K562 (cell line): ENCODE results near the gene PLXNB2. TPM values are rescaled to one million over a fixed set of nuclear protein-coding genes. Genes with fewer than 3 reads are reported as not detected.

Experiments
- ATAC-seq: fragments of 200-7000 bp; cut with Tn5 transposase; 3 replicates; pipeline ENCODE4 v1.9.1; 2020; ENCODE audit warnings: moderate library complexity
- BruUV-seq: library from RNA; stranded (reverse); fragments of 400-500 nt; replicated peaks from 2 replicates; lab custom pipeline; 2021; lab: Mats Ljungman, UMichigan
- CTCF ChIA-PET: fragments of 300-600 bp; formaldehyde crosslinking; extraction: SDS; loops from one replicate; lab custom pipeline; 2021; ENCODE audit warnings: low intra/inter-chr PET ratio; lab: Yijun Ruan, JAX
- POLR2A ChIA-PET: fragments of 300-600, 350-650 bp; sonication (Branson Sonifier 250); formaldehyde crosslinking; extraction: SDS; loops from one replicate; lab custom pipeline; 2021; ENCODE audit warnings: antibody characterized with exemption, inconsistent platforms; lab: Yijun Ruan, JAX
- DNase-seq, 4 experiments: peaks; one replicate each; pipeline versions ENCODE4 v3.0.0 to v3.0.0-alpha.2; 2011 to 2018; ENCODE audit warnings: low spot score in 3 of 4, mixed read lengths in 3 of 4; ENCODE audit errors: extremely low read depth in 1 of 4
- FAIRE-seq: peaks from 2 replicates; lab custom pipeline; 2011; peaks lifted over from hg19 to GRCh38; lab: Jason Lieb, UNC
- H2AFZ ChIP-seq: 2 replicates; pipeline ENCODE4 v1.6.0; 2011; ENCODE audit warnings: low read depth, low read length, control low read depth, inconsistent platforms
- H3K27ac ChIP-seq: fragments of 200-600 bp; 3 replicates; pipeline ENCODE4 v1.8.0; 2011; ENCODE audit warnings: low read depth, mild to moderate bottlenecking, control low read depth, inconsistent platforms, low read length, moderate library complexity, mixed read lengths; ENCODE audit errors: extremely low read depth
- H3K27me3 ChIP-seq, 2 experiments: fragments of 300-600 bp in 1 of 2; 2 replicates in 1 of 2; 3 replicates in 1 of 2; pipeline versions ENCODE4 v1.6.0 to v1.8.0; 2011; ENCODE audit warnings: inconsistent platforms in 2 of 2, low read length in 2 of 2, mild to moderate bottlenecking in 1 of 2, mixed read lengths in 1 of 2, moderate library complexity in 1 of 2; ENCODE audit not compliant: control insufficient read depth in 2 of 2, insufficient read depth in 2 of 2
- H3K36me3 ChIP-seq: fragments of 300-600 bp; 3 replicates; pipeline ENCODE4 v1.8.0; 2011; ENCODE audit warnings: mild to moderate bottlenecking, low read length, inconsistent platforms; ENCODE audit not compliant: control insufficient read depth, insufficient read depth
- H3K4me1 ChIP-seq, 2 experiments: fragments of 200-600 bp in 1 of 2; replicated peaks in 1 of 2; 2 replicates in 1 of 2; 3 replicates in 1 of 2; pipeline versions ENCODE4 v1.5.1 to v1.8.0; 2011; ENCODE audit warnings: inconsistent platforms in 2 of 2, low read length in 2 of 2, mild to moderate bottlenecking in 1 of 2, mixed read lengths in 1 of 2, moderate library complexity in 1 of 2; ENCODE audit not compliant: control insufficient read depth in 2 of 2, insufficient read depth in 2 of 2
- H3K4me2 ChIP-seq: 2 replicates; pipeline ENCODE4 v1.6.1; 2011; ENCODE audit warnings: low read length, control low read depth, inconsistent platforms, mixed read lengths; ENCODE audit not compliant: insufficient read depth
- H3K4me3 ChIP-seq: fragments of 200-600 bp; sonication (generic), shearing (Covaris generic); 2 replicates; pipeline ENCODE4 v1.5.1; 2016; ENCODE audit warnings: control low read depth, inconsistent platforms
- H3K79me2 ChIP-seq: fragments of 200-600 bp; 3 replicates; pipeline ENCODE4 v1.8.0; 2011; ENCODE audit warnings: low read length, inconsistent platforms; ENCODE audit not compliant: control insufficient read depth, insufficient read depth
- H3K9ac ChIP-seq, 2 experiments: 2 replicates each; pipeline versions ENCODE4 v1.6.0 to v1.6.1; 2011; ENCODE audit warnings: low read depth in 2 of 2, low read length in 2 of 2, control low read depth in 1 of 2, inconsistent platforms in 1 of 2, mild to moderate bottlenecking in 1 of 2, mixed read lengths in 1 of 2; ENCODE audit not compliant: insufficient read depth in 1 of 2
- H3K9me1 ChIP-seq: one replicate; pipeline ENCODE4 v1.6.0; 2011; ENCODE audit warnings: inconsistent platforms, mild to moderate bottlenecking, low read length, moderate library complexity; ENCODE audit not compliant: control insufficient read depth, insufficient read depth
- H3K9me3 ChIP-seq: replicated peaks from 2 replicates; pipeline ENCODE4 v1.5.1; 2011; ENCODE audit warnings: low read depth, low read length, inconsistent platforms; ENCODE audit not compliant: control insufficient read depth, insufficient read depth
- H4K20me1 ChIP-seq: replicated peaks from 2 replicates; pipeline ENCODE4 v1.6.1; 2011; ENCODE audit warnings: low read length, inconsistent platforms, mixed read lengths; ENCODE audit not compliant: control insufficient read depth, insufficient read depth
- BCOR ChIP-seq: fragments of 450-650 bp; IDR thresholded peaks from 2 replicates; pipeline ENCODE4 v1.6.1; 2016
- EHMT2 ChIP-seq: fragments of 450-650 bp; IDR thresholded peaks from 2 replicates; pipeline ENCODE4 v1.6.1; 2018; ENCODE audit warnings: antibody characterized with exemption
- GTF2F1 ChIP-seq: IDR thresholded peaks from 2 replicates; pipeline ENCODE4 v1.6.1; 2011; ENCODE audit warnings: low read depth, low read length, improper control_type of control experiment
- MTA2 ChIP-seq: fragments of 450-650 bp; IDR thresholded peaks from 2 replicates; pipeline ENCODE4 v1.6.1; 2016; ENCODE audit warnings: low read depth
- NFYB ChIP-seq: IDR thresholded peaks from 2 replicates; pipeline ENCODE4 v1.6.1; 2011; ENCODE audit warnings: mild to moderate bottlenecking, moderate library complexity; ENCODE audit not compliant: insufficient read length; ENCODE audit errors: extremely low read depth
- PCBP2 ChIP-seq: fragments of 200-400 bp; formaldehyde crosslinking; IDR thresholded peaks from 2 replicates; pipeline ENCODE4 v1.6.1; 2018; ENCODE audit warnings: low read length, low read depth, mild to moderate bottlenecking, moderate library complexity; ENCODE audit not compliant: poor library complexity, severe bottlenecking
- ZFP36 ChIP-seq: fragments of 150-350 bp; IDR thresholded peaks from 2 replicates; pipeline ENCODE4 v1.6.1; 2018; ENCODE audit warnings: low read length, low read depth; ENCODE audit not compliant: partially characterized antibody
- ZNF274 ChIP-seq: IDR thresholded peaks from 2 replicates; pipeline ENCODE4 v1.6.1; 2011; ENCODE audit warnings: low read depth, mild to moderate bottlenecking, low read length, moderate library complexity, borderline replicate concordance
- WGBS: fragments of 100-300 bp; shearing (Covaris generic); methylation state at CpG from one replicate; pipeline ENCODE4 v1.1.6; 2016; ENCODE audit warnings: low coverage, mixed read lengths; ENCODE audit not compliant: insufficient coverage; ENCODE audit errors: missing lambda C conversion rate; 5-methylcytosine and 5-hydroxymethylcytosine counted together
- in situ Hi-C: fragments of 300-500 bp; cut with MboI; formaldehyde crosslinking; loops from 4 replicates; pipeline ENCODE4 v1.15.0; 2018; ENCODE audit warnings: inconsistent platforms, mixed read lengths
- intact Hi-C: fragments of 100-400 bp; cut with micrococcal nuclease; formaldehyde crosslinking; loops from 2 replicates; pipeline ENCODE4 v1.14.2; 2022
- polyA plus RNA-seq, 8 experiments: library from polyadenylated mRNA; depleted of rRNA in 4 of 8; stranded (reverse) in 5 of 8; unstranded in 3 of 8; fragments of >200 nt; fragmentation: Nextera tagmentation in 2 of 8; fragmentation: Illumina TruSeq in 1 of 8; extraction: Ambion mirVana in 2 of 8; extraction: Trizol in 1 of 8; gene quantifications; 2 replicates each; pipeline versions ENCODE4 v1.2.1 to v1.2.3, GENCODE V29; 2011 to 2014; ENCODE audit warnings: inconsistent platforms in 1 of 8, missing spikeins in 1 of 8
- total RNA-seq, 7 experiments: library from RNA; depleted of rRNA in 6 of 7; stranded (reverse); fragments of >200 nt in 6 of 7; fragmentation: Illumina TruSeq in 2 of 7; extraction: Trizol in 2 of 7; gene quantifications; 2 replicates each; pipeline versions ENCODE4 v1.2.1 to v1.2.3, GENCODE V29; 2011 to 2021; ENCODE audit warnings: low replicate concordance in 1 of 7
- TF ChIP-seq, protein P1 (sequence below), 2 experiments: IDR thresholded peaks in 1 of 2; conservative IDR thresholded peaks in 1 of 2; 2 replicates each; pipeline ENCODE4 v1.6.1; 2016; ENCODE audit warnings: low read depth in 2 of 2, mild to moderate bottlenecking in 1 of 2, missing compliant biosample characterization in 1 of 2, missing genetic modification characterization in 1 of 2, moderate library complexity in 1 of 2
- TF ChIP-seq, protein P2 (sequence below): sonication (generic); formaldehyde crosslinking; IDR thresholded peaks from 2 replicates; pipeline ENCODE4 v1.9.0; 2022; ENCODE audit warnings: mild to moderate bottlenecking, missing genetic modification reagents

Gene PLXNB2
- total and polyA plus RNA-seq, 9 of the 15 experiments (the other 6 are each of a cell fraction or from before 2014, with no cell fraction given), result 0.15 to 45.1 (median 13.6) TPM

DNA sequence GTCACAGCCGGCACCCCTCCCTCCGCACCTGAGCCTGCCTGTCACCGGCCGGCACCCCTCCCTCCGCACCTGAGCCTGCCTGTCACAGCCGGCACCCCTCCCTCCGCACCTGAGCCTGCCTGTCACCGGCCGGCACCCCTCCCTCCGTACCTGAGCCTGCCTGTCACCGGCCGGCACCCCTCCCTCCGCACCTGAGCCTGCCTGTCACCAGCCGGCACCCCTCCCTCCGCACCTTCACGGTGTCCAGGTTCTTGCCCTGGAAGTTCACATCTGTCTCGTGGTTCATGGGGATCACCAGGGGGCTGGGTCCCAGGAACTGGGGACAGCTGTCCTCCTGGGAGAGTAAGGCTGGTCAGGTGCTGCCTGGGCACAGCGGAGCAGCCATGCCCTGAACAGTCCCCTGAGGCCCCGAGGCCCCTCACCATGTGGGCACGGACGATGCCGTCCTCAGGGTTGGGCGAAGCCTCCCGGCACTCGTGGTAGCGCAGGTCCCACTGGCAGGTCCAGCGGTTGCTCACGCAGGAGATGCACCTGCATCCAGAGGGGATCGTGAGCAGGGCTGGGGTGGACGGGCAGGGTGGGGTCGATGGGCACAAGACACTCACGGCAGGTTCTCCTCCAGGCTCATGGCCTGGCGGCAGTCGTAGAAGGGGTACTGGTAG lies 21.7 kb downstream of the PLXNB2 start (continued):
- TF ChIP-seq, protein P1, sequence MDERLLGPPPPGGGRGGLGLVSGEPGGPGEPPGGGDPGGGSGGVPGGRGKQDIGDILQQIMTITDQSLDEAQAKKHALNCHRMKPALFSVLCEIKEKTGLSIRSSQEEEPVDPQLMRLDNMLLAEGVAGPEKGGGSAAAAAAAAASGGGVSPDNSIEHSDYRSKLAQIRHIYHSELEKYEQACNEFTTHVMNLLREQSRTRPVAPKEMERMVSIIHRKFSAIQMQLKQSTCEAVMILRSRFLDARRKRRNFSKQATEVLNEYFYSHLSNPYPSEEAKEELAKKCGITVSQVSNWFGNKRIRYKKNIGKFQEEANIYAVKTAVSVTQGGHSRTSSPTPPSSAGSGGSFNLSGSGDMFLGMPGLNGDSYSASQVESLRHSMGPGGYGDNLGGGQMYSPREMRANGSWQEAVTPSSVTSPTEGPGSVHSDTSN (CRISPR knock-in tag; IDR thresholded peaks at IDR 0.05; ENCODE audit: low read depth), result no peak
- TF ChIP-seq, protein P1 (tag; conservative IDR thresholded peaks at IDR 0.05; ENCODE audit: low read depth), result no peak
- TF ChIP-seq NFYB, result no peak

DNA sequence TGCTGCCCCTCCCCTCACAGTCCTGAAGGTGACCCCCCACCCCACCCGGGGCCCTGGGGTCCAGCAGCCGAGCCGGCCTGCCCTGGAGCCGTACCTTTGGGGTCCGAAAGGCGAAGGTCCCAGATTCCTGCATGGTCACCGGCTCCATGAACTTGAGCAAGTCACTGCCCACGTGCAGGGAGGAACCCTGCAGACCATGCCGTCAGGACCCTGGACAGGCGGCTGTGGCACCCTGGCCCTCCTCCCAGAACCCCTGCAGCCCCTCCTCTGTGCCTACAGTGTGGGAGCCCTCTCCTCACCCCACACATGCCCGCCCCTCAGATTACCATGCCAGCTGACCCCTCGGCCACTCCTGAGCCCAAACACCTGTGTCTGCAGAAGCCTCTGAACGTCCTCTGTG lies 23.0 kb downstream of the PLXNB2 start:
- in situ Hi-C loops, result no loop called here
- H3K9me1 ChIP-seq, result no peaks in the 10 kb centered on the region
- ATAC-seq, result no peak
- H4K20me1 ChIP-seq, result no peaks in the 10 kb centered on the region
- H3K9ac ChIP-seq, result no peak overlapping the region
- TF ChIP-seq PCBP2 (no peak), MTA2 (no peak), BCOR (no peak), EHMT2 (no peak), ZFP36 (no peak), GTF2F1 (no peak), ZNF274 (no peak)
- TF ChIP-seq, protein P2, sequence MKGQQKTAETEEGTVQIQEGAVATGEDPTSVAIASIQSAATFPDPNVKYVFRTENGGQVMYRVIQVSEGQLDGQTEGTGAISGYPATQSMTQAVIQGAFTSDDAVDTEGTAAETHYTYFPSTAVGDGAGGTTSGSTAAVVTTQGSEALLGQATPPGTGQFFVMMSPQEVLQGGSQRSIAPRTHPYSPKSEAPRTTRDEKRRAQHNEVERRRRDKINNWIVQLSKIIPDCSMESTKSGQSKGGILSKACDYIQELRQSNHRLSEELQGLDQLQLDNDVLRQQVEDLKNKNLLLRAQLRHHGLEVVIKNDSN, result no peak
- H3K4me3 ChIP-seq, result no peak overlapping the region
- intact Hi-C loops, result no loop called here
- H3K79me2 ChIP-seq, result no peaks in the 10 kb centered on the region
- ChIA-PET POLR2A (no interaction called here), CTCF (no interaction called here)
- peaks cover 0 to 17% of the 10 kb centered on the region in 2 experiments; a peak in 1 of 5 replicates for H3K4me1 ChIP-seq
- no peaks in the 10 kb centered on the region for H3K9me3 ChIP-seq
- H3K27me3 ChIP-seq, result no peaks in the 10 kb centered on the region
- H3K4me2 ChIP-seq, result no peak overlapping the region
- 100% methylated on average over 2 of the region's 13 CpGs for WGBS
- H3K36me3 ChIP-seq, result peaks cover 36% of the 10 kb centered on the region; the same call in 1 of the 3 replicates
- H3K27ac ChIP-seq, result no peak overlapping the region
- no peak for FAIRE-seq
- no TSS peak for BruUV-seq
- no peak overlapping the region for H2AFZ ChIP-seq
- no peak for DNase-seq
